Upper lobe of right lung (tissue), 1 donor: ENCODE data around the gene TMEM100. TPM values are rescaled to one million over a fixed set of nuclear protein-coding genes. Genes with fewer than 3 reads are reported as not detected.

ENCODE experiments used
- ATAC-seq: fragments of 200-7000 bp; cut with Tn5 transposase; one replicate; pipeline ENCODE4 v1.9.1; 2020; ENCODE audit warnings: mild to moderate bottlenecking, moderate library complexity
- DNase-seq: peaks from one replicate; pipeline ENCODE4 v3.0.0-alpha.2; 2020
- H3K27ac ChIP-seq: fragments of 200-600 bp; one replicate; pipeline ENCODE4 v1.8.0; 2022
- H3K27me3 ChIP-seq: fragments of 200-600 bp; one replicate; pipeline ENCODE4 v1.8.0; 2022; ENCODE audit warnings: mild to moderate bottlenecking
- H3K36me3 ChIP-seq: fragments of 200-600 bp; one replicate; pipeline ENCODE4 v1.8.0; 2022
- H3K4me1 ChIP-seq: fragments of 200-600 bp; one replicate; pipeline ENCODE4 v1.8.0; 2022
- H3K4me3 ChIP-seq: fragments of 200-600 bp; one replicate; pipeline ENCODE4 v1.8.0; 2022; ENCODE audit warnings: mild to moderate bottlenecking
- H3K9me3 ChIP-seq: fragments of 200-600 bp; one replicate; pipeline ENCODE4 v1.8.0; 2022
- intact Hi-C: fragments of 100-400 bp; cut with DNase I; formaldehyde crosslinking; loops from one replicate; pipeline ENCODE4 v1.11.0; 2022
- long read RNA-seq: library from polyadenylated mRNA; unstranded; transcript quantifications from one replicate; pipeline ENCODE4 v2.0.0, GENCODE V29; 2021
- total RNA-seq: library from RNA; stranded (reverse); fragmentation: NEBNext Ultra II Directional; extraction: Animal tissue kit (Norgen Biotek cat#: 25700); gene quantifications from one replicate; pipeline ENCODE4 v1.2.1, GENCODE V29; 2021
- TF ChIP-seq, protein P1 (sequence below): fragments of 200-600 bp; IDR thresholded peaks from one replicate; pipeline ENCODE4 v1.8.0; 2022; ENCODE audit warnings: antibody characterized with exemption
- donor health status: DM: no; HTN: yes; CAD: no; lungs with severe emphysema.

The TMEM100 gene, protein sequence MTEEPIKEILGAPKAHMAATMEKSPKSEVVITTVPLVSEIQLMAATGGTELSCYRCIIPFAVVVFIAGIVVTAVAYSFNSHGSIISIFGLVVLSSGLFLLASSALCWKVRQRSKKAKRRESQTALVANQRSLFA
- 279 TPM for total RNA-seq
- long read RNA-seq, transcript TMEM100-201 (2 exons, 1,747 nt): major isoform, 34 of 62 reads
- long read RNA-seq, partial matches to known transcripts: 2 of 62 reads
- long read RNA-seq, other reads (novel, unspliced or antisense): 24 of 62 reads

DNA sequence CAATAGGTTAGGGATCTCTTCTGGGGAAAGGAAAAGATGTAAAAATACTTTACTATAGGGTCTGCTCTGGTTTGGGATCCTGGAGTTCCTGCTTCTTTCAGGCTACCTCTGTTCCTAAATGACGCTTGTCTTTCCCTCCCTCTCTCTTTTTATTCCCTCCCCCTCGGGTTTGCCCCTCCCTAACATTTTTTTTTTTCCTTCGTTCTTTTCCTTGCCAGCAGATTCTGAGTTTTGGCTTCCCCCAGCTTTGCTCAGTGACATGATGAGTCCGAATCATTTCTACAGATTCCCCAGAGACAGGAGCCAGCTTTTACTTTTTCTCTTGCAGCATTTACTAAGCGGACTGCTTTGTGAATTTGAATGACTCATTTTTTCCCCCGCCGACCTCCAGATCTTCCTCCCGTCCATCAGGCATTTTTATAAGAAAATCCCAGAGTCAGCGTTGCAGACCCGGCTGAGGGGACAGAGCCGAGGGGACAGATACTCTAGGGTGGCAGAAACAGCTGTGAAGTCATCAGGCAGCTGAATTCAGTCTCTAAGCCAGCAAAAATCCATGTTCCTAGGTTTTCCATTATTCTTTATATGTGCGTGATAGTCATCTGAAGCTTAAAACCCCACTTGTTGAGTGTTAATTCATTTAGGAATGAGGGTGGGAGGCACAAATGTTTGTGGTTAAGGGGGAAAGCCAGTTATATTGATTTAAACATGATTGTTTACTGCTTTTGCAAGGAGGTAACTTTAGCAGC, at the start of gene TMEM100:
TMEM100 (minus strand) TSS at position 123 of the 746 bp plus-strand sequence. CDS start 1,794 bp downstream, outside the sequence.
- TF ChIP-seq, protein P1, sequence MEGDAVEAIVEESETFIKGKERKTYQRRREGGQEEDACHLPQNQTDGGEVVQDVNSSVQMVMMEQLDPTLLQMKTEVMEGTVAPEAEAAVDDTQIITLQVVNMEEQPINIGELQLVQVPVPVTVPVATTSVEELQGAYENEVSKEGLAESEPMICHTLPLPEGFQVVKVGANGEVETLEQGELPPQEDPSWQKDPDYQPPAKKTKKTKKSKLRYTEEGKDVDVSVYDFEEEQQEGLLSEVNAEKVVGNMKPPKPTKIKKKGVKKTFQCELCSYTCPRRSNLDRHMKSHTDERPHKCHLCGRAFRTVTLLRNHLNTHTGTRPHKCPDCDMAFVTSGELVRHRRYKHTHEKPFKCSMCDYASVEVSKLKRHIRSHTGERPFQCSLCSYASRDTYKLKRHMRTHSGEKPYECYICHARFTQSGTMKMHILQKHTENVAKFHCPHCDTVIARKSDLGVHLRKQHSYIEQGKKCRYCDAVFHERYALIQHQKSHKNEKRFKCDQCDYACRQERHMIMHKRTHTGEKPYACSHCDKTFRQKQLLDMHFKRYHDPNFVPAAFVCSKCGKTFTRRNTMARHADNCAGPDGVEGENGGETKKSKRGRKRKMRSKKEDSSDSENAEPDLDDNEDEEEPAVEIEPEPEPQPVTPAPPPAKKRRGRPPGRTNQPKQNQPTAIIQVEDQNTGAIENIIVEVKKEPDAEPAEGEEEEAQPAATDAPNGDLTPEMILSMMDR: no peak
- Histone ChIP-seq H3K4me3 (peak within 1 kb of the TSS; percentile 49), H3K4me1 (peaks cover 6% of the 10 kb centered on the region), H3K27ac (peak within 1 kb of the TSS; percentile 80), H3K27me3 (peaks cover 6% of the 10 kb centered on the region), H3K36me3 (no peaks in the 10 kb centered on the region), H3K9me3 (no peaks in the 10 kb centered on the region)
- ATAC-seq: no peak
- intact Hi-C loops: no loop called here
- DNase-seq: no peak

DNA sequence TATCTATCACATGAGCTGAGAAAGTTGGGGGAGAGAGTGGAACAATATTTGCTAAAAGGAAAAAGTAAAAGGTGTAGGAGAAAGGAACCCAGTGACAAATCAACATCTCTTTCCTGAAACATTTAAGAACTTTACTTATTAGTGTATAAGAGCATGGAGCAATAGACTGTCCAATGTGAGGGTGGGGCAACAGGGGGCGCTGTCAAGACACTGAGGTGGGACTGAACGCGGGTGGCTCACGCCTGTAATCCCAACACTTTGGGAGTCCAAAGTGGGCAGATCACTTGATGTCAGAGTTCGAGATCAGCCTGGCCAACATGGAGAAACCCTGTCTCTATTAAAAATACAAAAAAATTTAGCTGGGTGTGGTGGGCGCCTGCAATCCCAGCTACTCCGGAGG, 49.4 kb upstream of the TMEM100 start:
- TF ChIP-seq, protein P1: no peak
- ATAC-seq (no peak), DNase-seq (no peak)
- H3K9me3 ChIP-seq: no peaks in the 10 kb centered on the region
- H3K4me3 ChIP-seq: no peak overlapping the region
- H3K4me1 ChIP-seq: no peaks in the 10 kb centered on the region
- intact Hi-C loops: loop anchor here (10.0 kb wide), 1 partner anchor 247 kb away; no protein-coding TSS in a partner anchor
- H3K27me3 ChIP-seq: no peaks in the 10 kb centered on the region
- peaks cover 72% of the 10 kb centered on the region for H3K36me3 ChIP-seq
- no peak overlapping the region for H3K27ac ChIP-seq

DNA sequence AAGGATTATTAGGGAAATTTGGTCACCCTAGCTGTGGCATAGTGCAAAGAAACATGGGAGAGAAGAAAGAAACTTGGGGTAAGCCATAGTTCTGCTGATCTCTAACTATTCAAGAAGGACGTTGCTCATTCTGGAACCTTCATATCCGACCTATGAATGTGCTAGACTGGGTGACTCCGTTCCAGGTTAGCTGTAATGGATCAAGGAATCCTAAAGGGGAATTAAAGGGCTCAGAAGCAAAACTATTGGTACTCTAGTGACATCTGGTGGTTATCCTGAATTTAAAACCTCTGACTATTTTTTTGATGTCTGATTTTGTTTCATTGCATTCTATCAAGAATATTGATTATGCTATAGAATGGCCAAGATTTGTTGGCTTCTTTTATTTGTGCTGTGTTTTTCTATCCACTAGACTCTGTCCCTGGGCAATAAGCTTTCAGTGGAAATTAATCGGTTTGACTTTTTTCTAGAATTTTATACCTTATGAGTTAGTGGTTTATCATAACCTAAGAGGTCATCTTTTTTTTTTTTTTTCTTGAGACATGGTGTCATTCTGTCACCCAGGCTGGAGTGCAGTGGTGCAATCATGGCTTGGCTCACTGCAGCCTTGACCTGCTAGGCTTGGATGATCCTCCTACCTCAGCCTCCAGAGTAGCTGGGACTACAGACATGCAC, 47.7 kb upstream of the TMEM100 start:
- no peak for DNase-seq
- peak overlapping the region; percentile 13 for H3K27ac ChIP-seq
- TF ChIP-seq, protein P1: peak; percentile 56
- no peaks in the 10 kb centered on the region for H3K4me1 ChIP-seq
- intact Hi-C loops: loop anchor here (10.0 kb wide), 1 partner anchor 246 kb away; no protein-coding TSS in a partner anchor
- no peaks in the 10 kb centered on the region for H3K9me3 ChIP-seq
- peaks cover 54% of the 10 kb centered on the region for H3K36me3 ChIP-seq
- no peaks in the 10 kb centered on the region for H3K27me3 ChIP-seq
- no peak overlapping the region for H3K4me3 ChIP-seq
- peak; percentile 62 for ATAC-seq

DNA sequence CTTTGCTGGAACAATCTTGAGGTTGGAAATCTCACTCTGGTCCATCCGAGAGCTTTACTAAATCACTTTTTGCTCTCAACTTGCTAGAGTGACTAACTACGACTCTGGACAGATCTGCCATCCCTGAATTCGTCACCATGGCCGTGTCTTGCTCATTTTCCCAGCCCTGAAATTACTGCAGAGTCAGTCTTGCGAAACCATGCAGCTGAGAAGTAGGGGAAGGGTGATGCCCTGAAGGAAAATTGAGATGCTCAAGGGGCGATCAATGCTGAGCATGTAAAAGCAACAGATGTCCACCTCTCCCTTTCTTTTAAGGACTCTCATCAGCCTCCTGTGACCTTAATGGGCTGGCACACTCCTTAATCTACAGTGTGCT, 46.9 kb upstream of the TMEM100 start:
- H3K4me3 ChIP-seq: no peak overlapping the region
- intact Hi-C loops: no loop called here
- no peaks in the 10 kb centered on the region for H3K4me1 ChIP-seq
- H3K36me3 ChIP-seq: peaks cover 48% of the 10 kb centered on the region
- peak; percentile 28 for ATAC-seq
- no peaks in the 10 kb centered on the region for H3K9me3 ChIP-seq
- no peak for DNase-seq
- H3K27ac ChIP-seq: peak overlapping the region; percentile 13
- H3K27me3 ChIP-seq: no peaks in the 10 kb centered on the region
- TF ChIP-seq, protein P1: no peak

DNA sequence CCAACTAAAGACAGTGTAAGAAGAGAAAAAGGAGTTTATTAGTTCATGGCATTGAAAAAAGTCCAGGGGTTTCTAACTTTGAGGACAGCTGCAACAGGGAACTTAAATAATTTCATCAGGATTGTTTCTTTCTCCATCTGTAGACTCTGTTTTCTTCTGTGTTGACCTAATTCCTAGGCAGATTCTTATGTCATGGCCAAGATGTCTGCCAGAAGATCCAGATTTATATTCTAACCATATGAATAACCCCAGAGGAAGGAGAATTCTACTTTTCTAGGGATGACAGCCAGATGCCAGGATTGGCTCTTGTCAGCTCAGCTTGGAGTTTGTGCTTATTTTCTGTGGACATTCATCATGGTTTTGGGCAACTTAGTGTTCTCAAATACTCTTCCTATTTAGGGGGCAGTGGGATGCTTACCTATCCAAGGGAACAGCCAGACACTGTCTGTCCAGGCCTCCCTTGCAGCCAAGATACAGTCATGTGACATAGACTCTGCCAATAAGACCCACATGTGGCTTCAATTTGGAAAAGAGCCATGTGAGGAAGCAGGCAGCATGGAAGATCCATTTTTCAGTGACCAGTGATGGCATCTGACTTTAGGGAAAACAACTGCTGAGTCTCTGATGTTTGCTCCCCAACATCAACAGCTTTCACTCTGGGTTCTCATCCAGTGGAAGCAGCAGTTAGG, 46.4 kb upstream of the TMEM100 start:
- Histone ChIP-seq H3K9me3 (no peaks in the 10 kb centered on the region), H3K4me1 (peaks cover 2% of the 10 kb centered on the region), H3K27me3 (no peaks in the 10 kb centered on the region), H3K4me3 (no peak overlapping the region), H3K27ac (no peak overlapping the region), H3K36me3 (peaks cover 43% of the 10 kb centered on the region)
- TF ChIP-seq, protein P1: no peak
- DNase-seq (no peak), ATAC-seq (no peak)
- intact Hi-C loops: no loop called here
